PC-3 (cell line): ENCODE measurements around the gene POLR1C.

ENCODE experiments used
- EZH2 ChIP-seq: fragments of 300-600 bp; sonication (generic); IDR thresholded peaks from one replicate; pipeline ENCODE4 v1.6.1; 2017; ENCODE audit warnings: antibody characterized with exemption, mild to moderate bottlenecking, low read length; ENCODE audit not compliant: unreplicated experiment
- TF ChIP-seq, protein P1 (sequence below): fragments of 300-600 bp; sonication (generic); conservative IDR thresholded peaks from 2 replicates; pipeline ENCODE4 v1.5.1; 2017; ENCODE audit warnings: antibody characterized with exemption, low read depth, mild to moderate bottlenecking, low read length

GRCh38 chr6:43516697-43517504, at the start of gene POLR1C, which contains the start of gene YIPF3:
- TF ChIP-seq, protein P1, sequence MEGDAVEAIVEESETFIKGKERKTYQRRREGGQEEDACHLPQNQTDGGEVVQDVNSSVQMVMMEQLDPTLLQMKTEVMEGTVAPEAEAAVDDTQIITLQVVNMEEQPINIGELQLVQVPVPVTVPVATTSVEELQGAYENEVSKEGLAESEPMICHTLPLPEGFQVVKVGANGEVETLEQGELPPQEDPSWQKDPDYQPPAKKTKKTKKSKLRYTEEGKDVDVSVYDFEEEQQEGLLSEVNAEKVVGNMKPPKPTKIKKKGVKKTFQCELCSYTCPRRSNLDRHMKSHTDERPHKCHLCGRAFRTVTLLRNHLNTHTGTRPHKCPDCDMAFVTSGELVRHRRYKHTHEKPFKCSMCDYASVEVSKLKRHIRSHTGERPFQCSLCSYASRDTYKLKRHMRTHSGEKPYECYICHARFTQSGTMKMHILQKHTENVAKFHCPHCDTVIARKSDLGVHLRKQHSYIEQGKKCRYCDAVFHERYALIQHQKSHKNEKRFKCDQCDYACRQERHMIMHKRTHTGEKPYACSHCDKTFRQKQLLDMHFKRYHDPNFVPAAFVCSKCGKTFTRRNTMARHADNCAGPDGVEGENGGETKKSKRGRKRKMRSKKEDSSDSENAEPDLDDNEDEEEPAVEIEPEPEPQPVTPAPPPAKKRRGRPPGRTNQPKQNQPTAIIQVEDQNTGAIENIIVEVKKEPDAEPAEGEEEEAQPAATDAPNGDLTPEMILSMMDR: no peak
- no peak for TF ChIP-seq EZH2
